GM21367 (cell line): Measurements from ENCODE around the gene MRPS27.
A peak's percentile ranks its signal among the peaks of the same experiment; 100 is the strongest.

Experiments used
- ATAC-seq: cut with Tn5 transposase; IDR thresholded peaks from one replicate; pipeline ENCODE4 v1.9.1; 2021; ENCODE audit not compliant: unreplicated experiment

MRPS27 gene

DNA sequence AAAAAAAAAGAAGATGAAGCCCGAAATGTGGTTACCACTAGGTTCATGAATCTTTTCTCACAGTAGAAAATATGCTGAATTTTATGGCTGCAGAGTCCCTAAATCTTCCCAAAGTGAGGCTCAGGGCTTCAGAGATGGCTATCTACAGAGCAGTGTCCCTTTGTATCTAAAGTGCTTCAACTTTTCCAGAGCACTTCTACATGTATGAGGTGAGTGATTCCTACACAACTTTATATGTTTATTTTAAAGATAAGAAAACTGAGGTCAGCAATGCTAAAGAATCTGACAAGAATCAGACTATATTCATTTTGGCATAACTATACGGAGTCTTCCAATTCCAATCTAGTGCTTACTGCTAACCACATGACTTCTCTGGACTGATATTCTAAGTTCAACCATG lies 53.2 kb downstream of the MRPS27 start:
- no peak for ATAC-seq

DNA sequence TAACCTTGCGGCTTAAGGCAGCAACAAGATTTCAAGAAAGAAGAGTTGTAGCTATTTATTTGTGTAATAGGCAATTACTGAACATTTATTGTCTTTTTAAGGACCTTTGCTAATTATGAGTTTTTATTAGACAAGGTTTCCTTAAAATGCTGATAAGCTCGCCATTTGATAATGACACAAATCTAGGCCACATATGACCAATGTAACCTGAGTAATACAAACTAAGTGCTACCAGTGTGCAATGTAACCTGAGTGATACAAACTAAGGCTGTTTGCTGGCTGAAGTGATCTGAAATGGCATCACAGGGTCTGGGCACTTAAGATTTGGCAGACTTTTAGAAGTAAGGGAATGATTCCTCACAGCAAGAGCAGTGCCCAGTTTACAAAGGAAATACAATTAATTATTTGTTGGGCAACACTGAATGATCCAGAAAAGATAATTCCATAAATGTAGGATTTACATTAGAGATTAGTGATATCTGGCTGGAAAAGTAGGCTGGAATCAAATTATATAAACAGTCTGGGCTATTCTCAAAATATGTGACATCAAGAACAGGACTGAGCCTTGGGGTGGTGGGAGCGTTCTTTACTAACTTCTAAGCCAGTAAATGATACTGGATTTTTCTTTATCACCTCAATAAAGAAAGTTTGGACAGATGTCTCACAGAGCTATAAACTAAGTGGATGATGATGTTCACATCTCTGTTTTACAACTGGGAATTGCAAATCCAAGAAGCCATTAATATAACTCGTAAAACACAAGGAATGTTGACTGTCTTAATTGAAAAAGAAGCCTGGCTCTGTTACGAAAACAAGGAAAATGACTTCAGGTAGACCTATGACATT lies 54.8 kb downstream of the MRPS27 start:
- no peak for ATAC-seq

DNA sequence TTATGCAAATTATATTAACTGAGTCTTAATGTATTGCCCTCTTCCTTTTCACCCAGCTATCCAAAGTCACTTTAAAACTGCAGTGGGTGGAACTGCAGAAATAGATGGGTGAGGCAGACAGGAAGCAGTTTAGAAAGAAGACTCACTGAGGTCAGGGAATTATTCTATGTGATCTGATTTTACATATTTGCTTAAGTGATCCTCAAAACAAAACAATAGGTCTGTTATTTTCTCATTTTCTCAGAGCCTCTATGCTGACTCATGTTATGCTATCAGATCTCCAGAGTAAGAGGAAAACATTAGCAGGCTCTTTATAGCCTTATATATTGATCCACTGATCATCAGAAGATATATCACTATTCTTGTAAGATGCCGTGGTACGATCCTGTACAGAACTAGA lies 63.5 kb downstream of the MRPS27 start:
- ATAC-seq: no peak

DNA sequence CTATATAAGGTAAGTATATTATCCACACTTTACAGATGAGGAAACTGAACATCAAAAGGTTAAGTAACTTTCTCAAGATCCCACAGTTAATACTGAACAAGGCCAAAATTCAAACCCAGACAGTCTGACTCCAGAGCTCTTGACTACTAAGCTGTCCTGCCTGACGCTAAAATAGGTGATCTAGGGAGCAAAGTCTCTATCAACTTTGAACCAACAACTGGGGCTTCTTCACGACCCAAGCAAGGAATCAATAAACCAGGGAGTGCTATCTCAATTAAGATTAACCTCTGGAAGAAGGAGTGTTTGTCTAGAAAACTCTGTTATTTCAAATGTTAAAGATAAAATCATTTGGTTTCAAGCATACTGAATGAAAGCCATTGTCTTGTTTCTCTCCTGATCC lies 64.4 kb downstream of the MRPS27 start:
- ATAC-seq: no peak

DNA sequence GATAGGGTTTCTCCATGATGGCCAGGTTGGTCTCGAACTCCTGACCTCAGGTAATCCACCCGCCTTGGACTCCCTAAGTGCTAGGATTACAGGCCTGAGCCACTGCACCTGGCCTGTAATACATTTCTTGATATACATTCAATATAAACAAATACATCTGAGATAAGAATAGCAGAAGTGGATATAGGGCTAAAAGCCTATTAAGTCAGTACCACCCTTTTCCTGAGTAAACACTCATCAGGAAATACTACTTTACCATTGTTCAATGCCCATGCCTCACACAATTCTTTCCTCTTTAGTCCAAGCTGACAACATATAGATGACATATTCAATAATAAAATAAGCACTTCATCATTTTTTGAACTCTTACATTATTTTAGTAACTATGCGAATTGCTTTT lies 64.8 kb downstream of the MRPS27 start:
- no peak for ATAC-seq

DNA sequence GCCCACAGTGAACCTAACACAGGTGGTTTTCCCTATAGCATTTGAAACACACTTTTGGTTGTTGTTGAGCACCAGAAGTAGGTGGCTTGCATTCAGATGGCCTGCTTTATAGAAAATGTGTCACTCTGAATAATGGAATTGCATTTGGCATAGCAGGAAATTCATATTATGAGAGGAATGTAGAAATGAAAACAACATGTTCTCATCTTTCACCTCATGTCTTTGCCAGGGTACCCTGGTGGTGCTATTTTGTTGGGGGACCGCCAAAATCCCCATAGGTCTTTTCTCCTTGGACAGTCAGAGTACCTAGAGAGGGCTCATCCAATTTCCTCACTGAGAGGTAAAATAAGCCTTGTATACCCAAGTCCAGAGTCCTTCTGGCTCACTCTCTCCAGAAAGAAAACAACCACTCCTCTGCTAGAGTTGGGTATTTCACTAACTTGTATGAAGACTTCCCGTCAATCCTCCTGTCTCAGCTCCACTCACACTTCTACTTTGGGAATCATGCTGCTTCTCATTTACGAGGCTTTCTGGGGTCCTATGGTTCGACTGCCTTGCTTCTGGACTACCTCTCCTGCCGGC lies 67.4 kb downstream of the MRPS27 start:
- no peak for ATAC-seq

DNA sequence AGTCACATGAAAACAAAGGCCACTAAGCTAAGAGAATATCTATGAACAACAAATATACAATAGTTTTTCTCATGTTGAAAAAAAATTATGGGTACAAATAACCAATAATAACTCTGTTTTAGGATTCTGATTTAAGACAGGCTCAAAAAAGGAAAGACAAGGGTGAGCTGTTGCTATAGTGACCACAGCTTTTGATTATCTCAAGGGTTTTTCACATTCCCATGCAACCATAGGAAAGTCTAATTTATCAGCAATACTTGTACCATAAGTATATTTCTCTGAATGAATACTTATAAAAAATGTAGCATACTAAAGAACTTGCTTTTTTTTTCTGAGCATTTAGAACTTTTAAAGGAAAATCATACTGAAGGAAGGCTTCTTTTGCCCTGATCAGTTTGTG lies 68.0 kb downstream of the MRPS27 start:
- no peak for ATAC-seq

DNA sequence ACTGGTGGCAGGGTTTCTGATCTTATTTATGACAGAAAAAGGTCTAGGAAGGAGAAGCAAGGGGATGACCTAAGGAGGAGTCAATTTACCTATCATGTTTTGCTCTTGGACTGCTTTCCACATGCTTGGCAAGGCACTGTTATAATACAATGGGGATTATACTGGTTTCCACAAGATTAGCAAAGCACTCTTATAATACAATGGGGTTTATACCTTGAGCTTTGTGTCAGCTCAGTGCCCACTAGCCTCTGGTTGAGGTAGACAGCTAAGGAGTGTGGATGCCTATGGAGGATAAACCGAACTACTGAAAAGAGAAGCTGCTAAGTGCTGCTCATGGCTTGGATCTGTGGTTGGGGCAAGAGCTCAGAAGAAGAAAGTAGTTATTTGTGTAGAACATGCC lies 68.7 kb downstream of the MRPS27 start:
- ATAC-seq: no peak

DNA sequence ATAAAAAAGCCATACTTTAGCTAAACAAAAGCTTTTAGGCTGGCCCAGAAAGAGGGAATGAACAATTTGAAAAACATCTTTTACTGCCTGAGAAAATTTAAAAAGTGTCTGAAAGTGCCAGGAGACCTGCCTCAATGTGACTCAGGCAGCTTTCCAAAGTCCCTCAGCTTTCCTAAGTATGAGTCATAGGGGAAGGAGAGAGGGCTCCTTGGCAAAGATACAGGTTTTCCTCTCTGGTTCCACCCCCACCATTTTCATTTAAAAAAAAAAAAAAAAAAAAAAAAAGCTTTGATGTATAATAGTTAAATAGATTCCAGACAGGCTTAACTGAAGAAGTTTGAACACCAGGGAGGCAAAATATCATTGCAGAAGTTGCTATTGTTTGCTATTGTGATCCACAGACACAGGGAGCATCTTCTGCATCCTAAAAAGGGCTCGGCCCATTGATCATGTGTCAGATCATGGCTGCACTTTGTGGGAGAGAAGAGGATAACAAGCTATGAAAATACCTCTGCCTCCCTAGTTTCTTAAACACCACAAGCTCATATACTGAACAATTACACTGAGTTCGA lies 71.5 kb downstream of the MRPS27 start:
- ATAC-seq: no peak

DNA sequence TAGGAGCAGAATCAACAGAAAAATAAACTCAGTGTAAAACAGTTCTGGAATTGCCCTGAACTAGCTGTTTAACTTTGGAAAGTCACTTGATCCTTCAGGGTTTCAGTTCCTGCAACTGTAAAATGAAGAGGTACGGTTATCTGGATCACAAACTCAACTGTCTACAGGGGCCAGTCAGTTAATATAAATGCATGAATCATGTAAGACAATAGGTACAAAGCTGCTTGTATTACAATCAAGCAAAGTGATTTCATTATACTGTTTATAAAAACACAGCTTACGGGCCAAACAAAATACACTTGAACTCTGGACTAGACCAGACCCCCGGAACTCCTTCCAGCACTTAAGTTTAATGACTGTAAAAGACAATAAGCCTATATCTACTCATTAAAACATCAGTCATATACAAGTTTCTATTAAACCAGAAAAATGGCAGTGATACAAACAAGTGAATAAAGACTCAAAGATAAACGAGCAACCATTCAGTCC lies 73.0 kb downstream of the MRPS27 start:
- no peak for ATAC-seq

DNA sequence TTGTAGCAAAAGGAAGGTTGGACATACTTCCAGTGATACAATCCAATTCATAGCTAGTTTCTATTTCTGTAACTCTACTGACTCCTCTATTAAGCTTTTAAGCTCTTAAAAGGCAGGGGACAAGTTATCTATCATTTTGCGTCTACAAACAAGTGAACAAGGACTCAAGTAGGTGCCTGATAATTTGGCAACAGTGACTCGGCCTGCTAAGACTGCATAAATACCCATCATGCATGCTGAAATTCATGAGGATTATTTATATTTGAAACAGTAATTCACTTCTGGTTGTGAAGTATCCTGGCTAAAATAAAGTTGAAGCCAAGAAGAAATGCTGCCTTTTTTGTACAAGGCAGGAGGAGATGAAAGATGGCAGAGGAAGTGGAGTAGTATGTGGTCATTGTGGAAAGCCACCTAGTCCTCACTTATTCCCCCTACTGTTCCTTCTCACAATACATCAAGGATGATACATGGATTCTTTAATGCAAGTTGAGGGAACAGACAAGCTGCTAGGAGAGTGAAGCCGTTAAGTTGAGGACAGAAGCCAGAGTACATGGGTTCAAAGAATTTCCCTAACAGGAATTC lies 74.0 kb downstream of the MRPS27 start:
- ATAC-seq: no peak

DNA sequence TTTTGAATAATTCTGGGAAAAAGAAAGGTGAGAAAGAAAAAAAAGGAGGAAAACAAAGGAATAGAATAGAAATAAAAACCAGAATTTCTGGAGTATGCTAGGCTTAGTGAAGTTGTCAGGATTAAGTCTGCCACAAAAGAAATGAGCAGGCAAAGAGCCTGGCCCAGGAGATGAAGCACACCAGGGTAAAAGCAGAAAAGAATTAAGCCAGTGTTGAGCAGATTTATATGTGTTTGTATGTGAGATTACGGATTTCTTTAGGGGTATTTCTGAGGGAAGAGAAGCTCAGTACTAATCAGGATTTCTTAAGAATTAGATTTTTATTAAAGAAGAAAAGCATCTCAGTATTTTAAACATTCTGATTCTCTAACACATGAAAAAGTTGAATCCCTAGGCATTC lies 74.5 kb downstream of the MRPS27 start:
- no peak for ATAC-seq

DNA sequence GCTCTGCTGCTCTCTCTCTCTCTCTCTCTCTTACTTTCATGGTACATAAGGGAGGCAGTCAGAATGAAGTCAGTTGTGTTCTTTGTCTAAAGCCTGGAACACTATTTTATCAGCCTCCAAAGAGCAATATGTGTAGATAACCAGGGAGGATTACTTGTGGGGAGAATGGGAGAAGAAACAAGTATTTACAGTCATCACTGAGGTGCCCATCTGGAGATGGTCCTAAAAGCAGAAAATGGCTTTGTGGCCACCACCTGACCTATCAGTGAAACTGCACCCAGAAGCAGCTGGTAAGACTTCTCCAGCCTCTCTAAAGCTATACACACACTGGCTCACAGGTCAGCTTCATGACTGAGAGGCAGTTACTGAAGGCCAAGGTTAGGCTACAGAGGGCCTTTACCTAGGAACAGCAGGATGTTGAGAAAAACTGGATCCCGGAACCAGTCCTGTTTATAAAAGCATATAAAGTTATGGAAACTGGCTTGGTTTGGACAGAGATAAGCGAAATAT lies 75.1 kb downstream of the MRPS27 start:
- ATAC-seq: peak; percentile 82

DNA sequence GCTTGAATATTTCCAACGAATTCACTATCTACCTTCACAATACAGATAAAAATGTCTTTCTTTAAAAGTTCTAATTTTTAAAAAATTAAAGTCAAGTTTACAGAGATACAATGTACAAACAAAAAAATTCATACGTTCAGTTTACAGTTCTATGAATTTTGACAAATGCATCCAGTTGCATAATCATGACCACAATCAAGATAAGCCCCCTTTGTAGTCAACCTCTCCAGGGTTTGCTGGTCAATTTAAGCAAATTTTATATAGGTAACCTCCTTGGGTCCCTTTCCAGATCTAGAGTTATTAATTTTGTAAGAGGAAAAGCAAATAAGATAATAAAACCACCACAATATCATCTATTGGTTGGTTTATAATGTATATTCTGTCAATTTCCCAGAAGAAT lies 76.3 kb downstream of the MRPS27 start:
- ATAC-seq: no peak

DNA sequence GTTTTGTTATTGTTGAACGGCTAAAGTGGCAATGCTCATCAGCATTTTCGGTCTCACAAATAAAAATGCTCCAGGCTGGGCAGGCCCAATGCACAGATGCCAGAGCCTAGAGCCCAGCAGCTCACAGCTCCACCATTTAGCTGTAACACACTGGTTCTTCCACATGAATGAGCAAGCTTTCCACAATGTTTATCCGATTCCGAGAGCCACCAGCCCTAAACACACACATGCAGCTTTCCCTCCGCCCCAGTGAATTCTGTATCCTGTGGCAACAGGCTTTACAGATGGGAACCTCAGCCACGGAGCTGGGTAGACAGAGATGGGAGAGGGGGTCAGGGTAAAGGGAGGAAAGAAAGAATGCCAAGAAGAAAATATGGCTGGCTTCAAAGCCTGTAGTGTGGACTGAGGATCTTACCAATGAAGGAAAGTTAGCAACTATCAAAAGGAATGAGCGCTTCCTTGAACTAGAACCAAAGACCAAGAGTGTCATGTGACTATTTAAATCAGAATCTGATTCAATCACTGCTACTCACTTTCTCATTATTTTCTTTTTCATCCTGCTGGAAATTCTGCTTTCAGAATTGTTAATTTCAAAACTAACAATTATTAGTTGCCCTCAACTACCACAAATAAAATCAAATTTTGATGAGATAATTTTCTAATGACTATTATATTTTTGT lies 77.1 kb downstream of the MRPS27 start:
- no peak for ATAC-seq

DNA sequence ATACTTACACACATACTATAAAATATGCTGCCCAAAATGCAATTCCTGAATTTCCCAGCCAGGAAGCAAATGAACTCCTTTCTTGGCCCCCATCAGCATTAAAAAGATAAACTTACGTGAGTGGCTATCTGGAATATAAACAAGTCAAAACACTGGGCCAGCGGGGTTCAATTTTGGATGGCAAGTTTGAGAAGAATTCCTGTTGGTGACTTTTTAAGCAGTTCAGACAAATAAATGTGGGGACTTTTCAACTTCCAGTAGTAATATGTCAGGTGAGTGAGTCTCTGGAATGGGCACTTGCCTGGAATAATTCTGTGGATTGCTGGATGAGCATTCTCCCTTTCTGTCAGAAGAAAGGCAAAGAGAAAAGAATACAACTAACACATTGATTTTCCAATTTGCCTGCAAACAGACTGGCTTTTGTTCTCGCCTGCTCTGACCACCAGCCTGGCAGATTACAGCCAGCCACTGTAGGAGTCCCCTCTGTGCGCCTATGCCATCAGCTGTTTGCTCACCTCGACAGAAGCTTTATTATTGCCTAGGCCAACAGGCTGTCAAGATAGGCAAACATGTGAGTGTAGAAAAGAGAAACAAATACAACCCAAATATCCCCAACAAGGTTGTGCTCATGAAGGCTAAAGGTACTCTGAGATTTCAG lies 78.6 kb downstream of the MRPS27 start:
- ATAC-seq: no peak

DNA sequence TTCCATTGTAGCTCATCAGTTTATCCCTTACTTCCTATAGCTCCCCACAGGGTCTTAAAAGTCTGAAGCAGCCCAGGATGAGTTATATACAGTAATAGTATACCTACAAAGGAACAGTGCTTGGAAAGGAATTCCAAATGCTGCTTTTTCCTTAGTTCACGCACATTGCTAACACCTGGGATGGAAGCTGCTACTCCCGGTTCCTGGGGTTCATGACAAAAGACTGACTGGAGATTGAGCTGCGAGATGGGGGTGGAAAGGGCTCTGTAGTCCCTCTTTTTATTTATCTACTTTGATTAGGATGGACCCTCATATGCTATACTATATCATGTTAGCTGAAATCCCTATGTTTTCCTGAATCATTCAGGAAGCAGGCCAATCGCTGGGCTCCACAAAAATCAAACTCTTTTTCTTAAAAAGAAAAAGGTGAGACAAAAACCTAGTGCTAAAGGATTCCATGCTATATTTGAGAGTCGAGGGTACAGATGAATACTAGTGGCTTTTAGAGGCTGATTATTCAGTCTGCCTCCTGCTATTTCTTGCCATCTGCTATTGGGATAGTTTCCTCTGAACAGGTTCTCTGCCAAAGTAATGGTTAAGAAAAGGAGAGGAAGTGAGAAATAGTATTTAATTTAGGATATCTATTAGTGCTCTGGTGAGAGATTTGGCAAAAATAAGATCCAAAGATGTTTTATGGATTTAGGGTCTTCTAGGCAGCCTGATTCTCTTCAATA lies 81.2 kb downstream of the MRPS27 start:
- ATAC-seq: no peak

DNA sequence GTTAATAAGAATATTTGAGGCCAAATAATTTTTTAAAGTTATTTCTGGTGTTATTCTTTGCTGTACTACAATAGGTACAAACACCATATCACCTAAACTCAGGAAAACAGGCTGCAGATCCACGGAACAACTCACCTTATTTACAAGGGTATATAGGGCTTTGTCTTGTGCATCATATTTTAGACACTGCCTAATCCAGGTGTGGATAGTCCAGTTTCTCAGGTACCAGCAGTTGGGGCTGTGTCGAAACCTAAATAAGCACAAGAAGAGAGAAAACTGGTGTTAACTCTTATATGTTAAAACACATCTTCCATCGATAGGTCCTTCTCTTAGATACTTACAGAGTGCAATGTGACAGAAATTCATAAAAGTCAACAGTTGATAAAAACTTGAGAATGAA lies 82.2 kb downstream of the MRPS27 start:
- ATAC-seq: no peak

DNA sequence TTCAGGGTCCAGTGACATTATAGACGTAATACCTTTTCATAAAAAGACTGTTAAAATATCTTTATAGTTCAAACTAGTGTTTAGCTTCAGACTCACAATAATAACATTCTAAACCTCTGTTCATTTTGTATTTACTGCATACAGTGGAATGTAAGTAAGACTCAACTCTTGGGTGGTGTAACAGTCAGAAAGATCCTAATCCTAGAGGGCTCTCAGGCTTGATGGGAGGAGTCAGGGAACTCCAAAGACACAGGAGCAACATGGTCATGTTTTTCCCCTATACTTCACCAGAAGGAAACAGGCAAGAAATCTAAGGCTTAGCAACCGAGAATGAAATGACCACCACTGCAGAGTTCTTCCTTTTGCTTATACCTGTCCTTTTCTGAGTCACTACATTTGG lies 82.6 kb downstream of the MRPS27 start:
- ATAC-seq: no peak

DNA sequence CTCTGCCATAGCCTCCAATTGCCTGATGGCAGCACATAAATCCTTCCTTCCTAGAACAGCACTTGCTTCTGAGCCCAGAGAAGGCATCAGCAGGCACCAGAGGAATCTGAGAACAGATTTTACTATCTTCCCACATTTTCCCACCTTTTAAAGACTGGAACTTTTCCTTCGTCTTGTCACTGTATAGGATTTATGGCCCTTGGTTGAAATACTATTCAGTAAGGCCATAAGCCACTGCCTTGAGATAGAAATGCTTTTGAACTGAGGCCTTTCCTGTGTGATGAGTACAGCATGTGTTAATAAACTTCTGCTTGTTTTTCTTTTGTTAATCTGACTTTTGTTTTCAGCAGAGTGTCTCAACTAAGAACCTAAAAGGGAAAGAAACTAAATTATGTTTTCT lies 84.3 kb downstream of the MRPS27 start:
- ATAC-seq: no peak
